Smooth muscle cell (in vitro differentiated cells): Measurements from ENCODE around the gene ST8SIA1. TPM values are rescaled to one million over a fixed set of nuclear protein-coding genes. Genes with fewer than 3 reads are reported as not detected.

ENCODE experiments used
- DNase-seq: peaks from one replicate; lab custom pipeline; 2025; ENCODE audit not compliant: unreplicated experiment; lab: John Stamatoyannopoulos, UW
- H2AFZ ChIP-seq: fragments of 200-600 bp; sonication (generic); 2 replicates; pipeline ENCODE4 v1.6.0; 2016; ENCODE audit warnings: antibody characterized with exemption, low read depth, mild to moderate bottlenecking
- H3F3A ChIP-seq: fragments of 200-600 bp; sonication (generic); 2 replicates; pipeline ENCODE4 v1.6.0; 2017; ENCODE audit warnings: antibody characterized with exemption, low read depth
- H3K27ac ChIP-seq: fragments of 200-600 bp; sonication (generic); 2 replicates; pipeline ENCODE4 v1.5.1; 2016; ENCODE audit warnings: low read depth, mild to moderate bottlenecking
- H3K27me3 ChIP-seq: fragments of 200-600 bp; sonication (generic); 2 replicates; pipeline ENCODE4 v1.6.1; 2016; ENCODE audit warnings: low read depth, mild to moderate bottlenecking
- H3K36me3 ChIP-seq: fragments of 200-600 bp; sonication (generic); 2 replicates; pipeline ENCODE4 v1.5.1; 2016; ENCODE audit warnings: low read depth
- H3K4me1 ChIP-seq: fragments of 200-600 bp; sonication (generic); 2 replicates; pipeline ENCODE4 v1.5.1; 2016; ENCODE audit warnings: low read depth
- H3K4me2 ChIP-seq: fragments of 200-600 bp; sonication (generic); 2 replicates; pipeline ENCODE4 v1.6.0; 2016; ENCODE audit warnings: mild to moderate bottlenecking
- H3K4me3 ChIP-seq: fragments of 200-600 bp; sonication (generic); 2 replicates; pipeline ENCODE4 v1.5.1; 2016; ENCODE audit warnings: mild to moderate bottlenecking
- H3K79me2 ChIP-seq: fragments of 200-600 bp; sonication (generic); 2 replicates; pipeline ENCODE4 v1.6.0; 2016; ENCODE audit warnings: low read depth, mild to moderate bottlenecking
- H3K9ac ChIP-seq: fragments of 200-600 bp; sonication (generic); 2 replicates; pipeline ENCODE4 v1.6.0; 2016; ENCODE audit warnings: low read depth
- H3K9me3 ChIP-seq: fragments of 200-600 bp; sonication (generic); replicated peaks from 2 replicates; pipeline ENCODE4 v1.5.1; 2016; ENCODE audit warnings: low read depth
- H4K20me1 ChIP-seq: fragments of 200-600 bp; sonication (generic); 2 replicates; pipeline ENCODE4 v1.6.0; 2016; ENCODE audit warnings: low read depth
- WGBS: methylation state at CpG from one replicate; pipeline ENCODE4 v1.1.7; 2016; ENCODE audit warnings: low lambda C conversion rate; 5-methylcytosine and 5-hydroxymethylcytosine counted together
- polyA plus RNA-seq: library from polyadenylated mRNA; unstranded; fragments of >200 nt; fragmentation: Nextera tagmentation; extraction: Ambion mirVana; gene quantifications from 2 replicates; pipeline ENCODE4 v1.2.1, GENCODE V29; 2016
- total RNA-seq: library from RNA; depleted of rRNA; stranded (reverse); fragments of >200 nt; gene quantifications from 2 replicates; pipeline ENCODE4 v1.2.3, GENCODE V29; 2014
- TF ChIP-seq, protein P1 (sequence below): fragments of 200-600 bp; sonication (generic); IDR thresholded peaks from 2 replicates; pipeline ENCODE4 v1.5.1; 2017; ENCODE audit warnings: borderline replicate concordance, mild to moderate bottlenecking, antibody characterized with exemption; ENCODE audit not compliant: insufficient read depth, poor library complexity, severe bottlenecking

ST8SIA1 gene
- total and polyA plus RNA-seq, 2 experiments from 2014 or later: 3.7 to 5.3 TPM

GRCh38 chr12:22264380-22264779 lies 70.1 kb downstream of the ST8SIA1 start:
- Histone ChIP-seq H3F3A (no peaks in the 10 kb centered on the region), H3K4me3 (no peak overlapping the region), H3K4me1 (peaks cover 12% of the 10 kb centered on the region), H2AFZ (no peak overlapping the region), H3K27me3 (no peaks in the 10 kb centered on the region), H3K79me2 (no peaks in the 10 kb centered on the region), H3K9me3 (no peaks in the 10 kb centered on the region), H3K27ac (no peak overlapping the region), H3K4me2 (no peak overlapping the region), H4K20me1 (no peaks in the 10 kb centered on the region), H3K36me3 (no peaks in the 10 kb centered on the region), H3K9ac (no peak overlapping the region)
- WGBS: 86% methylated on average over 5 of the region's 5 CpGs
- DNase-seq: no peak
- TF ChIP-seq, protein P1, sequence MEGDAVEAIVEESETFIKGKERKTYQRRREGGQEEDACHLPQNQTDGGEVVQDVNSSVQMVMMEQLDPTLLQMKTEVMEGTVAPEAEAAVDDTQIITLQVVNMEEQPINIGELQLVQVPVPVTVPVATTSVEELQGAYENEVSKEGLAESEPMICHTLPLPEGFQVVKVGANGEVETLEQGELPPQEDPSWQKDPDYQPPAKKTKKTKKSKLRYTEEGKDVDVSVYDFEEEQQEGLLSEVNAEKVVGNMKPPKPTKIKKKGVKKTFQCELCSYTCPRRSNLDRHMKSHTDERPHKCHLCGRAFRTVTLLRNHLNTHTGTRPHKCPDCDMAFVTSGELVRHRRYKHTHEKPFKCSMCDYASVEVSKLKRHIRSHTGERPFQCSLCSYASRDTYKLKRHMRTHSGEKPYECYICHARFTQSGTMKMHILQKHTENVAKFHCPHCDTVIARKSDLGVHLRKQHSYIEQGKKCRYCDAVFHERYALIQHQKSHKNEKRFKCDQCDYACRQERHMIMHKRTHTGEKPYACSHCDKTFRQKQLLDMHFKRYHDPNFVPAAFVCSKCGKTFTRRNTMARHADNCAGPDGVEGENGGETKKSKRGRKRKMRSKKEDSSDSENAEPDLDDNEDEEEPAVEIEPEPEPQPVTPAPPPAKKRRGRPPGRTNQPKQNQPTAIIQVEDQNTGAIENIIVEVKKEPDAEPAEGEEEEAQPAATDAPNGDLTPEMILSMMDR: no peak

- no peak for DNase-seq
These were observed 72.2 kb downstream of the ST8SIA1 start for GRCh38 chr12:22262309-22262708.

DNA sequence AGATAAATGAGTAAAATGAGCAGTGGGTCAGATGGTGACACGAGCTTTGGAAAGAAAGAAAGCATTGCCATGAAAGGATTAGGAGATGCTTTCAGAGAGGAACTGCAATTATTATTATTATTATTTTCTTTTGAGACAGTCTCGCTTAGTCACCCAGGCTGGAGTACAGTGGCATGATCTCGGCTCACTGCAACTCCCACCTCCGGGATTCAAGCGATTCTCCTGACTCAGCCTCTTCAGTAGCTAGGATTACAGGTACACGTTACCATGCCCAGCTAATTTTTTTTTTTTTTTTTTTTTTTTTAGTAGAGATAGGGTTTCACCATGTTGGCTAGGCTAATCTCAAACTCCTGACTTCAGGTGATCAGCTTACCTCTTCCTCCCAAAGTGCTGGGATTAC lies 77.4 kb downstream of the ST8SIA1 start:
- no peaks in the 10 kb centered on the region for H3K36me3 ChIP-seq
- no peak for DNase-seq
- 24% methylated on average over 6 of the region's 6 CpGs for WGBS
- TF ChIP-seq, protein P1: no peak
- H2AFZ ChIP-seq: no peak overlapping the region
- H3K4me2 ChIP-seq: peak overlapping the region; percentile 72
- no peaks in the 10 kb centered on the region for H3K9me3 ChIP-seq
- H3K4me3 ChIP-seq: no peak overlapping the region
- H3F3A ChIP-seq: peaks cover 6% of the 10 kb centered on the region
- peak overlapping the region; percentile 82 for H3K27ac ChIP-seq
- no peaks in the 10 kb centered on the region for H3K79me2 ChIP-seq
- H3K27me3 ChIP-seq: no peaks in the 10 kb centered on the region
- H3K4me1 ChIP-seq: peaks cover 29% of the 10 kb centered on the region
- no peaks in the 10 kb centered on the region for H4K20me1 ChIP-seq
- peak overlapping the region; percentile 46 for H3K9ac ChIP-seq

More at GRCh38 chr12:22262309-22262708, 72.2 kb downstream of the ST8SIA1 start:
- H3K27ac ChIP-seq: no peak overlapping the region
- H2AFZ ChIP-seq: no peak overlapping the region
- no peaks in the 10 kb centered on the region for H3F3A ChIP-seq
- H4K20me1 ChIP-seq: no peaks in the 10 kb centered on the region
- H3K27me3 ChIP-seq: no peaks in the 10 kb centered on the region
- H3K4me2 ChIP-seq: peak overlapping the region; percentile 40
- H3K4me1 ChIP-seq: peaks cover 12% of the 10 kb centered on the region
- H3K9me3 ChIP-seq: no peaks in the 10 kb centered on the region
- H3K9ac ChIP-seq: no peak overlapping the region
- H3K36me3 ChIP-seq: no peaks in the 10 kb centered on the region
- no peak overlapping the region for H3K4me3 ChIP-seq
- no peaks in the 10 kb centered on the region for H3K79me2 ChIP-seq
- TF ChIP-seq, protein P1: no peak
- WGBS: 23% methylated on average over 2 of the region's 2 CpGs

GRCh38 chr12:22256605-22257004 lies 77.9 kb downstream of the ST8SIA1 start:
- Histone ChIP-seq H3K36me3 (no peaks in the 10 kb centered on the region), H4K20me1 (no peaks in the 10 kb centered on the region), H3K4me3 (no peak overlapping the region), H3K9me3 (no peaks in the 10 kb centered on the region), H3K4me2 (peak overlapping the region; percentile 72), H3K27me3 (no peaks in the 10 kb centered on the region), H3K79me2 (no peaks in the 10 kb centered on the region), H3K27ac (peak overlapping the region; percentile 82), H3F3A (peaks cover 6% of the 10 kb centered on the region), H2AFZ (no peak overlapping the region), H3K4me1 (peaks cover 24% of the 10 kb centered on the region), H3K9ac (peak overlapping the region; percentile 46)
- WGBS: 32% methylated on average over 1 of the region's 1 CpG
- TF ChIP-seq, protein P1: no peak
- DNase-seq: no peak
